ENCODE measurements around the gene F13A1.

The F13A1 gene

GRCh38 chr6:6235786-6236185, 84.7 kb downstream of the F13A1 start (continued):
- TF ChIP-seq SCRT1 (tag by site-specific recombination; IDR thresholded peaks at IDR 0.05; ENCODE audit: borderline replicate concordance) (no peak), ATF2 (tag by site-specific recombination; IDR thresholded peaks at IDR 0.05; ENCODE audit: low read depth) (no peak), ZNF324 (tag by site-specific recombination; IDR thresholded peaks at IDR 0.05) (no peak)

GRCh38 chr6:6234963-6235362, 85.5 kb downstream of the F13A1 start:
- no peaks in the 10 kb centered on the region for H3K4me1 ChIP-seq (ENCODE audit: control insufficient read depth, insufficient read depth, low read length)
- POLR2A ChIA-PET = no interaction called here
- TF ChIP-seq ZNF10 (tag by site-specific recombination; IDR thresholded peaks at IDR 0.05) (no peak), KLF7 (tag by site-specific recombination; IDR thresholded peaks at IDR 0.05; ENCODE audit: borderline replicate concordance) (no peak), ZNF623 (tag by site-specific recombination; IDR thresholded peaks at IDR 0.05) (no peak), ZNF621 (tag by site-specific recombination; IDR thresholded peaks at IDR 0.05) (no peak), ZNF132 (tag by site-specific recombination; IDR thresholded peaks at IDR 0.05; ENCODE audit: borderline replicate concordance) (no peak), ZBTB7A (tag by site-specific recombination; IDR thresholded peaks at IDR 0.05; ENCODE audit: low read depth) (no peak), ZSCAN4 (tag by site-specific recombination; IDR thresholded peaks at IDR 0.05) (no peak), ELK4 (IDR thresholded peaks at IDR 0.05; ENCODE audit: borderline replicate concordance, low read depth, low read length) (no peak), ZNF488 (tag by site-specific recombination; IDR thresholded peaks at IDR 0.05) (no peak), ZBTB17 (tag by site-specific recombination; IDR thresholded peaks at IDR 0.05) (no peak)
- no peak overlapping the region for H3K27ac ChIP-seq (ENCODE audit: extremely low read depth, low read depth, low read length)
- CTCF ChIA-PET = interaction anchor here (1.0 kb wide), 2 partner anchors 14 to 103 kb away, joined by 3 read pairs; no protein-coding TSS in a partner anchor
- H3K4me3 ChIP-seq (ENCODE audit: low read depth, low read length) = no peak overlapping the region
- H3K36me3 ChIP-seq (ENCODE audit: control insufficient read depth in 2 of 2, insufficient read depth in 1 of 2, low read length in 2 of 2) = no peaks in the 10 kb centered on the region
- no peaks in the 10 kb centered on the region for H3K9me3 ChIP-seq (ENCODE audit: control insufficient read depth, insufficient read depth, low read depth, low read length)

GRCh38 chr6:6230286-6230685, 90.2 kb downstream of the F13A1 start:
- Histone ChIP-seq H3K36me3 (ENCODE audit: control insufficient read depth in 2 of 2, insufficient read depth in 1 of 2, low read length in 2 of 2) (no peaks in the 10 kb centered on the region), H3K4me3 (ENCODE audit: low read depth, low read length) (no peak overlapping the region), H3K27ac (ENCODE audit: extremely low read depth, low read depth, low read length) (no peak overlapping the region), H3K9me3 (ENCODE audit: control insufficient read depth, insufficient read depth, low read depth, low read length) (no peaks in the 10 kb centered on the region), H3K4me1 (ENCODE audit: control insufficient read depth, insufficient read depth, low read length) (no peaks in the 10 kb centered on the region)
- POLR2A ChIA-PET = no interaction called here
- CTCF ChIA-PET = interaction anchor here (0.9 to 1.2 kb wide), 2 partner anchors 10 to 12 kb away, joined by 3 to 4 read pairs; no protein-coding TSS in a partner anchor
- TF ChIP-seq HOXD13 (CRISPR knock-in tag; IDR thresholded peaks at IDR 0.05; ENCODE audit: borderline replicate concordance) = no peak
- no peak for TF ChIP-seq ZNF521 (tag by site-specific recombination; IDR thresholded peaks at IDR 0.05)
- TF ChIP-seq ZNF530 (tag by site-specific recombination; IDR thresholded peaks at IDR 0.05; ENCODE audit: low read depth) = no peak
- TF ChIP-seq ZEB2 (tag by site-specific recombination; IDR thresholded peaks at IDR 0.05) = no peak
- no peak for TF ChIP-seq ZNF280D (tag by site-specific recombination; IDR thresholded peaks at IDR 0.05)
- no peak for TF ChIP-seq ZNF324 (tag by site-specific recombination; IDR thresholded peaks at IDR 0.05)
